HUES48 (cell line): ENCODE measurements around the gene EDNRB.

Experiments used
- H3K27ac ChIP-seq: one replicate; pipeline ENCODE4 v1.7.0; 2013; ENCODE audit warnings: low read depth, low read length, inconsistent platforms
- H3K27me3 ChIP-seq: 2 replicates; pipeline ENCODE4 v1.6.1; 2013; ENCODE audit warnings: mild to moderate bottlenecking, low read length; ENCODE audit not compliant: control insufficient read depth, insufficient read depth
- H3K36me3 ChIP-seq: 2 replicates; pipeline ENCODE4 v1.6.1; 2013; ENCODE audit warnings: low read length; ENCODE audit not compliant: control insufficient read depth, insufficient read depth
- H3K4me1 ChIP-seq: 2 replicates; pipeline ENCODE4 v1.6.1; 2013; ENCODE audit warnings: mild to moderate bottlenecking, low read length; ENCODE audit not compliant: control insufficient read depth, insufficient read depth
- H3K4me3 ChIP-seq: 2 replicates; pipeline ENCODE4 v1.5.1; 2013; ENCODE audit warnings: mild to moderate bottlenecking, low read depth, low read length
- H3K9ac ChIP-seq: 2 replicates; pipeline ENCODE4 v1.6.1; 2013; ENCODE audit warnings: mild to moderate bottlenecking, low read depth, low read length, moderate library complexity
- H3K9me3 ChIP-seq: 2 replicates; pipeline ENCODE4 v1.6.1; 2013; ENCODE audit warnings: low read length; ENCODE audit not compliant: control insufficient read depth, insufficient read depth

Gene EDNRB

DNA sequence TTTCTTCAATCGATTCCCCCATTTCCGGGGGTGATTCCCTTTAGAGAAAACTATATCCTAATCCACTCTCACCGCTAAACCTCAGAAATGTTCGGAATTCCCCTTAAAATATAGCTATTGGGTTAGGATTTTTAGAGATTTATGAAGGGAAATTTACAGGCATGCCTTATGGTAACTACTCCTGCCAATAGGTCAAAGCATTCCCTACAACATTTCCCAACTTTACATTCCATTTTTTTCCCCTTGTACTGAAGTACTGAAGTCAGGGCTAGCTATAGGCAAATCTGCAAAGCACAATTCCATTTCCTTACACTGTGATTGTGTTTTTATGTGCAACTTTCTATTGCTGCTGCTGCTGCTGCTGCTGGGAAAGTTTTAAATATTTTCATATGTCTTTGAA lies 2.1 kb downstream of the EDNRB start:
- Histone ChIP-seq H3K9me3 (no peaks in the 10 kb centered on the region), H3K27ac (no peak overlapping the region), H3K36me3 (peaks cover 13% of the 10 kb centered on the region), H3K9ac (no peak overlapping the region), H3K27me3 (peaks cover 34% of the 10 kb centered on the region), H3K4me3 (peak overlapping the region; percentile 79), H3K4me1 (peaks cover 43% of the 10 kb centered on the region)

DNA sequence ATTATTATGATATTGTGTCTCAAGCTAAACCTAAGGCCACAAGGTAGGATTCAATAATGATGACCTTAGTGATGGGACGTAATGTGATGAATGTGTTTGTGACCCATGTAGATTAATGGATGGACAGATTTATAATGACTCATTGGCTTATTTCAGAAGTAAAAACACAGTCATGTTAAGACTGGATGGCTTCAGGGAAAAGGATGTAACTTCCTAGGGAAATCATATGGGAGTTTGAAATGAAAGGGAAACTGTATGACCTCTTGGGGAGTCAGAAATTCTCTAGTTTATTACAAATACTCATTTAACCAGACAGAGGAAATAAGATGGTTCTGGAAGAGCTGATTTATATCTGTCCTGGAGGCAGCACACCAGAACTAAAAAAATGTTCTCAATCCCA lies 2.9 kb downstream of the EDNRB start:
- peak overlapping the region; percentile 79 for H3K4me3 ChIP-seq
- peak overlapping the region; percentile 7 for H3K27ac ChIP-seq
- peaks cover 13% of the 10 kb centered on the region for H3K36me3 ChIP-seq
- no peak overlapping the region for H3K9ac ChIP-seq
- peaks cover 43% of the 10 kb centered on the region for H3K4me1 ChIP-seq
- H3K27me3 ChIP-seq = peaks cover 28% of the 10 kb centered on the region
- H3K9me3 ChIP-seq = no peaks in the 10 kb centered on the region

DNA sequence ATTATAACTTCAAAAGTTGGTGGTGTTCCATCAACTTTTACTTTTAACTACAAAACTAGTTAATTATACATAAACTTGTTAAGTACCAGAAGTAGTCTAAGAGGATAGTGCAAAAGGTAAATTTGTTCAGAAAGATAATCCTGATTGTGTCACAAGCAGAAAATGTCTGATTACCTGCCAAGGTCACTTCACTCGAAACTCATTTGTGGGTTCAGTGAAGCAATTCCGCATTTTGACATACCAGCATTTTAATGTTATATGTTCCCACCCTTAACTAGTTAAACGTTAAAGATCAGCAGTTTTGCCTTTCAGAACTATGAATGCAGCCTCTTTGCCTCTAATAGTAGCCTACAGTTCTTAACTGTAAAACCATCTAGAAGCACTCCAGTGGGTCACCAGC lies 5.6 kb downstream of the EDNRB start:
- Histone ChIP-seq H3K4me3 (no peak overlapping the region), H3K27me3 (peaks cover 12% of the 10 kb centered on the region), H3K9ac (no peak overlapping the region), H3K27ac (no peak overlapping the region), H3K4me1 (peaks cover 28% of the 10 kb centered on the region), H3K9me3 (no peaks in the 10 kb centered on the region), H3K36me3 (peaks cover 16% of the 10 kb centered on the region)

DNA sequence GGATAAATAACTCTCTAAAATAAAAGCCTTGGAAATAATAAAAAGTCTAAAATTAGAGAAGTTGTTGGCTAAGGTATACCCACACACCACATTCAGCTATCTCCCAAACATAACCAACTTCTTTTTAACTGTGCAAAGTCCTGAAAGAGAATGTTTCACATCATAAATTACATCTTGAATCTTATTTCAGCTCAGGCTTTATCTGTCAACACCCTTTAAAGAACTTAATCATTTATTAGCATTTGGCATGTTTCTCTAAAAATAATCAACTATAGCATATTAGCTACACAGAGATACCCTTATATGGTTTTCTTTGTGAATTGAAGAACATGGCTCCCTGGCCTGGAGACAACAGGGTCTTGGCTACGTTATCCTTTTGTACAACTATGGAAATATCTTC lies 6.9 kb downstream of the EDNRB start:
- Histone ChIP-seq H3K36me3 (peaks cover 16% of the 10 kb centered on the region), H3K9me3 (no peaks in the 10 kb centered on the region), H3K4me1 (peaks cover 16% of the 10 kb centered on the region), H3K27me3 (no peaks in the 10 kb centered on the region; the same call in 1 of the 2 replicates), H3K4me3 (no peak overlapping the region), H3K9ac (no peak overlapping the region), H3K27ac (no peak overlapping the region)

DNA sequence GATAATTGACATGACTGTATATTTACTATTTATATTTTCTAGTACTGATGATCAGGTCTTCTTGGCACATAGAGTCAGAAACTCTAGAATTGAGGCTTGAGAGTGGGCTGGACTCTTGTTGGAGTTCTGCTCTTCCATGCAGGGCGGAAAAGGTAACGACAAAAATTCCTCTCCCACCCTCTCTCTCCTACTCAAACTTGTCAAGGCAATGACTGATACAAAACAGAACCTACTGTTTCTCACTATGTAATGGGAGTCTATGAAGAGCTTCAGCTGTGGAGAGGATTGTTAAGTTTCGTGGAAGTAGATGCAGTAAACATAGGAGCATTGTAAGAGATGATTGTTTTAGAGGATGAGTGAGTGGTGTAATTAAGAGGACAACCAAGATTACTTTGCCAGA lies 8.8 kb downstream of the EDNRB start:
- peaks cover 16% of the 10 kb centered on the region; the same call in 1 of the 2 replicates for H3K36me3 ChIP-seq
- no peaks in the 10 kb centered on the region for H3K4me1 ChIP-seq
- no peaks in the 10 kb centered on the region for H3K9me3 ChIP-seq
- no peak overlapping the region for H3K4me3 ChIP-seq
- no peak overlapping the region for H3K27ac ChIP-seq
- no peaks in the 10 kb centered on the region for H3K27me3 ChIP-seq
- no peak overlapping the region for H3K9ac ChIP-seq

DNA sequence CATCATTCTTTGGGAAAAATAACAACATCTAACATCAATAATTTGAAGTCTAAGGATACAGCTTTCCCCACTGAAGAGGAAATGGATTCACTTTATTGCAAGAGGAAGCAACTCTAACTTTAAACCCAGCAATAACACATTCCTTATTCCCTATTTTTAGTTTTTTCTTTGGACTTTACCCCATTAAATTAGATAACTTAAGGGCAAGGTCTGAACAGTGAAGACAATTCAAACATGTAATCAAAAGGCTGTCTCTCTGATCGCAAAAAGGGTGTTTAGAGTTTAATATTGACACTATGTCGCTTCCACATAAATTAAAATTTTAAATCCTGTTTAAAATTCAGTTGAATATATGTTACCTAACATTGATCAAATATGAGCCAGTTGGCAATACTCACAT lies 10.1 kb downstream of the EDNRB start:
- Histone ChIP-seq H3K36me3 (peaks cover 11% of the 10 kb centered on the region; the same call in 1 of the 2 replicates), H3K9ac (no peak overlapping the region), H3K27ac (no peak overlapping the region), H3K4me3 (no peak overlapping the region), H3K4me1 (no peaks in the 10 kb centered on the region), H3K27me3 (no peaks in the 10 kb centered on the region), H3K9me3 (0 out of 2 replicates have a peak, but pooled peaks cover 3% of the 10 kb centered on the region)

DNA sequence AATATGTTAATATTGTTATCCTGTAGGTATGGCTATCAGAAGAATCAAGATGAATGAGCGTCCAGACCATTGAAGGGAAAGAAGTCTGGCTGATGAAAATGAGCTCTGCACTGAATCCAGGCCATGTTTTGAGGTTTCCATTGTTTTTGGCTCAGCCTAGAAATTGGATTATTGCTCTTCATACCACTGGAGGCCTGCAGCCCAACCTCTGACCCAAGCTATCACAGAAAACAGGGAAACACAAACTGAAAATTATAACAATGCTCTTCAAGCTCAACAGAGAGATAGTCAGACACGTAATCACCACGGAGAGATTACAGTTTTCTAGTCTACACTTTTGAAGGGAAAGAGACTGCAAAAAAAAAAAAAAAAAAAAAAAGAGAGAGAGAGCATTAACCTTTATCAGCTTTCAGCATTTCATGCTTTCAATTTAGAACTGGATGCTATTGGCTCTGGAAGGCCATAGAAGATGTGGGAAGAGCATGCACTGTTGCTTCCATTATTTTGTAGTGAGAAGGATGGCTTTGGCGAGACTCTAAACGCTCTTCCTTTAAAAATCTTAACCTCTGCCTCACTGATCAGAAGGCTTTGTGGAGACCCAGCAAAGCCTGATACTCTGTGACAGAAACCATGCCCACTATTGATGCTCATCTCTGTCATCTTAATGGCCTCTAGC lies 10.8 kb downstream of the EDNRB start:
- Histone ChIP-seq H3K9ac (no peak overlapping the region), H3K27me3 (no peaks in the 10 kb centered on the region), H3K4me1 (no peaks in the 10 kb centered on the region), H3K36me3 (peaks cover 19% of the 10 kb centered on the region), H3K4me3 (no peak overlapping the region), H3K9me3 (peaks cover 9% of the 10 kb centered on the region; the same call in 1 of the 2 replicates), H3K27ac (no peak overlapping the region)

DNA sequence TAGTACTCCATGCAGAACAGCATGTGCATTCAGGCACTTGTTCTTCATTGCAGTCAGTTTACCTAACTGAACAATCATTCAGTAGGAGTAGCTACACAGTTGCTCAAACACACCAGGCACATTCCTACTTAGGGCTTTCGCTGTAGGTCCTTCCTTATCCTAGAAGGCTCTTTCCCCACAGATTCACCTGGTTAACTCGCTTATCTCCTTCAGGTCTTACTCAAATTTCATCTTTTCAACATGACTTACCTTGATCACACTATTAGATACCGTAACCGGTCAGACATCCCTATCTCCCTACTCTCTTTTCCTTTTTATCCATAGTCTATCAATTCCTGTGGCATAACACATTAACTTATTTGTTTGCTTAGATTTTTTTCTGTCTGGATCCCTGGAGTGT lies 14.6 kb downstream of the EDNRB start:
- Histone ChIP-seq H3K4me1 (no peaks in the 10 kb centered on the region), H3K4me3 (no peak overlapping the region), H3K9ac (no peak overlapping the region), H3K27ac (no peak overlapping the region), H3K27me3 (no peaks in the 10 kb centered on the region), H3K36me3 (peaks cover 37% of the 10 kb centered on the region), H3K9me3 (peaks cover 10% of the 10 kb centered on the region; the same call in 1 of the 2 replicates)

DNA sequence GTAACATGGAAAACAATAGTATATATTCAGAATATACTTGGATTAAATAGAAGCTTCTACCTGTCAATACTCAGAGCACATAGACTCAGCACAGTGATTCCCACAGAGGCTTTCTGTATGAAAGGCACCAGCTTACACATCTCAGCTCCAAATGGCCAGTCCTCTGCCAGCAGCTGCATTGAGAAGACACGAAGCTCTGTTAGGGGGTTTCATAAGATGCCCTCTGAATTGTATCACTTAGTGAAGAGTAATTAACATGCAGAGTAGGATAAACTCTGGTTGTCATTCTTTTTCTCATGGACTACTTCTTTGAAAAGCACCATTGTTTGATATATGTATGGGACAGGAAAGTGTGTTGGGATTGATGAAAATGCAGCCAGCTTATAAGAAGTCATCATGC lies 15.2 kb downstream of the EDNRB start:
- peaks cover 10% of the 10 kb centered on the region; the same call in 1 of the 2 replicates for H3K9me3 ChIP-seq
- H3K9ac ChIP-seq = no peak overlapping the region
- no peaks in the 10 kb centered on the region for H3K4me1 ChIP-seq
- peaks cover 41% of the 10 kb centered on the region for H3K36me3 ChIP-seq
- H3K27me3 ChIP-seq = no peaks in the 10 kb centered on the region
- no peak overlapping the region for H3K27ac ChIP-seq
- H3K4me3 ChIP-seq = no peak overlapping the region

DNA sequence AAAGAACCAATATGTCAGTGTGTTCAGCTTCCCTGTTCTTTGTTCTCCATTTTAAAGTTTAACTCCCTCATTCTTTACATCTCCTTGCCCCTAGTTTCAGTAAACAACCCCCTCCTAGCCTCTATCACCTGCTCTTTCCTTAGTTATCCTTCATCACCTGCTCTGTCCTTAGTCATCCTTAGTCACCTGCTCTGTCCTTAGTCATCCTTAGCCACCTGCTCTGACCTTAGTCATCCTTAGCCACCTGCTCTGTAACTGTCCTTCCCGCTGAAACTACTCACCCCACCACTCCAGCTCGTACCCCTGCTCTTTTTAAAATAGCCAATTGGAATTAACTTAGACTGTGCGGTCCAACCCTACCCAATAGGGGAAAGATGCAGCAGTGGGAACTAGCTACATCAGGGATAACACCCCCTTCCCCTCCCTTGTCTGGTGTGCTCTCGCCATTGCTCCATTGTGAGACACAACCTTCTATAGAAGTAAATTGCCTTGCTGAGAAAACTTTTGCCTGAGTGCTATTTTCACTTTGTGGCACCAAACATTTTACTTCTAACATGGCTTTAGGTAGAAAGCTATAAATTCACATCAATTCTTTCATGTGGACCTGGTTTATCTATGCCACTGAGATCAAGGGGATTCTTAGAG lies 16.2 kb downstream of the EDNRB start:
- no peak overlapping the region for H3K9ac ChIP-seq
- H3K36me3 ChIP-seq = peaks cover 49% of the 10 kb centered on the region
- H3K4me1 ChIP-seq = no peaks in the 10 kb centered on the region
- peaks cover 10% of the 10 kb centered on the region; the same call in 1 of the 2 replicates for H3K9me3 ChIP-seq
- H3K27me3 ChIP-seq = no peaks in the 10 kb centered on the region
- no peak overlapping the region for H3K4me3 ChIP-seq
- H3K27ac ChIP-seq = no peak overlapping the region

DNA sequence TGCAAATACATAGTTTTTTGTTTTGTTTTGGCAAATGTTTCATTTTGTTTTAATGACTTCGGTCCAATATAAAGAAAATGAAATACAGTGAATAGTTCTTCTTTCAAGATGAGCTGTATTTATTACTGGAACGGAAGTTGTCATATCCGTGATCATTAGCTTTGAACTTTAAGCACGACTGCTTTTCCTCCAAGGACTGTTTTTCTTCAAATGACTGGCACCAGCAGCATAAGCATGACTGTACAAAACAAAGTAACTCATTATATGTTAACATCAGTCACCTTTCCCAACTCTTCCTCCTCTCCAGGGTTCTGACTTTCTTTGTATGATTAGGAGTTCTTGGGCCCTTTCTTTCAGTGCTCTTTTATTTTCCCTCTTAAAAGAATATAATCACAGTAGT lies 20.5 kb downstream of the EDNRB start:
- no peaks in the 10 kb centered on the region for H3K27me3 ChIP-seq
- peaks cover 3% of the 10 kb centered on the region; the same call in 1 of the 2 replicates for H3K9me3 ChIP-seq
- H3K4me3 ChIP-seq = no peak overlapping the region
- H3K27ac ChIP-seq = peak overlapping the region; percentile 5
- H3K9ac ChIP-seq = no peak overlapping the region
- H3K36me3 ChIP-seq = peaks cover 48% of the 10 kb centered on the region
- H3K4me1 ChIP-seq = peaks cover 3% of the 10 kb centered on the region; the same call in 1 of the 2 replicates
